Measurements from ENCODE around the gene GLRX5. TPM values are rescaled to one million over a fixed set of nuclear protein-coding genes. Genes with fewer than 3 reads are reported as not detected.

The GLRX5 gene
- total RNA-seq, 3 donors from 2014 or later = 37.3 to 45.1 (median 40.7) TPM

DNA sequence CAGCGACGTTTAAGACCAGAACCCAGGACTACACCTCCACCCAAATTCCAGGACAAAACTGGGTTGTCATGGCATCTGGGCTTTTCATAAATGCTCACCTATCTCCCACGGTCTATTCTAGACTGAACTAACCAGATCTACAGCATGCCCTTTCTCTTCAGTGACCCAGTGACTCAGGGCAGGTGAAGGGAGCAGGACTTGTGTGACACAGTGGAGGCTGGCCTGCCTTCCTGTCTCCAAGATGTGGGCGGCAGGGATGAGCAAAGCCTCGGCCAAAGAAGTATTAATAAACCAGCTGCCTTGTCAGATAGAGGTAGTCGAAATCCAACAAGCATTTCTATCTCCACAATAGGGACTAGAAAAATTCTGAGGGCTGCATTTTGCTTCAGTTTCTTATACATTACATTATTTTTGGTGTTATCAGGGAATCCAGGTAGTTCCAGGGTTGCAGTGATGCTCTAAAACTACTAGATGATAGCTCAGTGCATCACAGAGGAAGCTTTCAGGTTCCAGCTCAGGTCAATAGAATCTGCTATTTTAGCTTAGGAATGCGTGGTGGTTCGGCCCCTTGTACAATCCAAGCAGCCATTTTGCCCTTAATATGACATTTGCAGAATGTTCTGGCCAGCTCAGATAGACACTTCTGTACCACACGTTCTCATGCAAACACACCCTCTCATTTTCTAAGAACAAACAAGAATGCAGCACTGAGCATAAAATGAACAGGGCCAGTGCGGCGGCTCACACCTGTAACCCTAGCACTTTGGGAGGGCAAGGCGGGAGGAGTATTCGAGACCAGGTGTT lies 4.2 kb upstream of the GLRX5 start:
- H3K4me1 Mint-ChIP-seq (ENCODE audit: low read depth) = peaks cover 52% of the 10 kb centered on the region
- peaks cover 29% of the 10 kb centered on the region for H3K36me3 Mint-ChIP-seq (ENCODE audit: insufficient read depth)
- no peaks in the 10 kb centered on the region for H3K9me3 Mint-ChIP-seq
- H3K27me3 Mint-ChIP-seq (ENCODE audit: low read depth) = no peaks in the 10 kb centered on the region
- ATAC-seq = no peak
- H3K4me3 Mint-ChIP-seq = no peak overlapping the region
- no peak for DNase-seq

DNA sequence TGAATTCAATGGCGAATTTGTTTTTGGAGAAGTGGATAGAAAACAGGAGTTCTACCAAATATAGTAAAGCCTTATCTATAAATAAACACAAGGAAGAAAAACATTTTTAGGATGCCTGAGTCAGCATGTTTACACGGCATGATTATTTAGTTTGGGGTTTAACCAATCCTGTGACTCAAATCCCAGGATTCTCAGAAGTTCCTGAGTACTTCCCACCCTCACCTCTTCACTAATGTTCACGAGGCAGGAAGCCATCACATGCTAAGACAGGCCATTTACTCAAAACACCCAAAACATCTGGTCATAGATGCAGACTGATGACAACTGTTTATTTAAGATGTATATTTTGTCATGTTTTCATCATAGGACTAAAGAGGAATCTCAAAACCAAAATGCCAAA lies 3.4 kb upstream of the GLRX5 start:
- H3K4me1 Mint-ChIP-seq (ENCODE audit: low read depth) = peaks cover 53% of the 10 kb centered on the region
- H3K36me3 Mint-ChIP-seq (ENCODE audit: insufficient read depth) = peaks cover 29% of the 10 kb centered on the region
- no peak for ATAC-seq
- no peak overlapping the region for H3K4me3 Mint-ChIP-seq
- H3K9me3 Mint-ChIP-seq = no peaks in the 10 kb centered on the region
- no peaks in the 10 kb centered on the region for H3K27me3 Mint-ChIP-seq (ENCODE audit: low read depth)
- DNase-seq = no peak

- Mint-ChIP-seq H3K4me1 (ENCODE audit: low read depth) (peaks cover 54% of the 10 kb centered on the region), H3K9me3 (no peaks in the 10 kb centered on the region), H3K27me3 (ENCODE audit: low read depth) (no peaks in the 10 kb centered on the region)
Measured at GRCh38 chr14:95531969-95532368, 2.9 kb upstream of the GLRX5 start.

GRCh38 chr14:95533391-95533821 lies 1.4 kb upstream of the GLRX5 start:
- no peaks in the 10 kb centered on the region for H3K27me3 Mint-ChIP-seq (ENCODE audit: low read depth)
- DNase-seq (no peak), ATAC-seq (no peak)

More at GRCh38 chr14:95531969-95532368, 2.9 kb upstream of the GLRX5 start:
- Mint-ChIP-seq H3K4me3 (peak overlapping the region; percentile 97), H3K36me3 (ENCODE audit: insufficient read depth) (peaks cover 29% of the 10 kb centered on the region)
- ATAC-seq = no peak
- DNase-seq = no peak

GRCh38 chr14:95533822-95534221 lies 1.0 kb upstream of the GLRX5 start:
- Mint-ChIP-seq H3K9me3 (no peaks in the 10 kb centered on the region), H3K4me3 (peak overlapping the region; percentile 97), H3K4me1 (ENCODE audit: low read depth) (peaks cover 59% of the 10 kb centered on the region), H3K27me3 (ENCODE audit: low read depth) (no peaks in the 10 kb centered on the region), H3K36me3 (ENCODE audit: insufficient read depth) (peaks cover 29% of the 10 kb centered on the region)
- DNase-seq (no peak), ATAC-seq (no peak)

More at GRCh38 chr14:95533391-95533821, 1.4 kb upstream of the GLRX5 start:
- Mint-ChIP-seq H3K36me3 (ENCODE audit: insufficient read depth) (peaks cover 29% of the 10 kb centered on the region), H3K4me3 (peak overlapping the region; percentile 97), H3K9me3 (no peaks in the 10 kb centered on the region), H3K4me1 (ENCODE audit: low read depth) (peaks cover 58% of the 10 kb centered on the region)

DNA sequence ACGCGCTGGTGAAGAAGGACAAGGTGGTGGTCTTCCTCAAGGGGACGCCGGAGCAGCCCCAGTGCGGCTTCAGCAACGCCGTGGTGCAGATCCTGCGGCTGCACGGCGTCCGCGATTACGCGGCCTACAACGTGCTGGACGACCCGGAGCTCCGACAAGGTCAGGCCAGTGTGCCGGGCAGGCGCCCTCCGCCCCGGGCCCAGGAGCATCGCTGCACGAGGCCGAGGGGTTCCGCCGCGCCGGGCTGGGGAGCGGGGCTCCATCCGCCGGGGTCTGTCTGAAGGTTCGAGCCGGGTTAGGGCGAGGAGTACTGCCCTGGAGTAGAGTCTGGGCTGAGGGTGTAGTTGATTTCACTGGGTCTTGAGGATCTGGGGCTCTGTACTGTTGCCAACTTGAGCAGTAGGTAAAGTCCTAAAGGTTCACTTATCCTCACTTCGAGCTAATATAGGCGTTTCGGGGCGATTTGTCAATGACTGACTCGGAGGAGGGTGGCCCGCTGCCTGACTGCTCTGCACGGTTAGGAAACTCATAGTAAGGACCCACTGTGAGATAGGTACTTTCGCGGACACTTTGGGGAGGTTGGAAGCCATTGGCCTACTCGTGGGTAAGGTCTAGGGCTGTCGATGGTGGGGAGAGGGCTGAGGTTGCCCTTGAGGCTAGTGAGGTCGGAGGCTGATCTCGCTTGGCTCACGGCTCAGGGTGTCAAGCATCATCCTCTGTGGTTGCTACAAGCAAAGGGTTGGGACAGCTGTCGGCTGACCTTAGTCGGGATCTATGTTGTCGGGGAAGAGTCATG lies 574 bp downstream of the GLRX5 start:
- peak in 1 of 2 donors; percentile 0 for ATAC-seq
- Mint-ChIP-seq H3K9me3 (no peaks in the 10 kb centered on the region), H3K4me3 (peak overlapping the region; percentile 97)

GRCh38 chr14:95536036-95536593 lies 1.3 kb downstream of the GLRX5 start:
- Mint-ChIP-seq H3K36me3 (ENCODE audit: insufficient read depth) (peaks cover 22% of the 10 kb centered on the region), H3K9me3 (no peaks in the 10 kb centered on the region), H3K27me3 (ENCODE audit: low read depth) (no peaks in the 10 kb centered on the region), H3K4me1 (ENCODE audit: low read depth) (peaks cover 54% of the 10 kb centered on the region), H3K4me3 (peak overlapping the region; percentile 97)
- no peak for ATAC-seq
- no peak for DNase-seq

More for the DNA sequence above, 574 bp downstream of the GLRX5 start:
- Mint-ChIP-seq H3K36me3 (ENCODE audit: insufficient read depth) (peaks cover 25% of the 10 kb centered on the region), H3K4me1 (ENCODE audit: low read depth) (peaks cover 55% of the 10 kb centered on the region), H3K27me3 (ENCODE audit: low read depth) (no peaks in the 10 kb centered on the region)
- DNase-seq = no peak

DNA sequence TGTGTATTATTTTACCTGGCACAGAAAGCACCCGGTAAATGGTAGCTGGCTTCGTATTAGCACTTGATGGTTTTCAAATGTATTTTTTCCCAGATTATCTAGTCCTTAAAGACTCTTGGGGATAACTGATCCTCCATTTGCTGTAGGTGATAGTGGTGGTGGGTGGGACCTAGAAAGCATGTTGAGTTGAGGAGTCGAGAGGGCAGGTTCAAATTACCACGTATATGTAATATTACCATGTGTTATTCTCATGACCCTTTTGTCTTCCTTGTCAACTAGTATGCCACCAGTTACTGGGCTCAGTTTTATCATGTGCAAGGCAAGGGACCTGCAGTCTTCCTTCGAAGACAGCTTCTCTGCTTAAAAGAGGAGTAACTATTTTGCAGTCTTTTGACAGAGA lies 1.8 kb downstream of the GLRX5 start:
- peaks cover 20% of the 10 kb centered on the region for H3K36me3 Mint-ChIP-seq (ENCODE audit: insufficient read depth)
- ATAC-seq (no peak), DNase-seq (no peak)
- H3K4me1 Mint-ChIP-seq (ENCODE audit: low read depth) = peaks cover 50% of the 10 kb centered on the region
- H3K4me3 Mint-ChIP-seq = peak overlapping the region; percentile 97
- H3K9me3 Mint-ChIP-seq = no peaks in the 10 kb centered on the region
- H3K27me3 Mint-ChIP-seq (ENCODE audit: low read depth) = no peaks in the 10 kb centered on the region

- H3K27me3 Mint-ChIP-seq (ENCODE audit: low read depth) = no peaks in the 10 kb centered on the region
- H3K36me3 Mint-ChIP-seq (ENCODE audit: insufficient read depth) = peaks cover 14% of the 10 kb centered on the region
- no peak for ATAC-seq
- peak overlapping the region; percentile 97 for H3K4me3 Mint-ChIP-seq
- peaks cover 43% of the 10 kb centered on the region for H3K4me1 Mint-ChIP-seq (ENCODE audit: low read depth)
- no peak for DNase-seq
- no peaks in the 10 kb centered on the region for H3K9me3 Mint-ChIP-seq
Measured at GRCh38 chr14:95537298-95538089, 2.6 kb downstream of the GLRX5 start.

- H3K4me1 Mint-ChIP-seq (ENCODE audit: low read depth) = peaks cover 37% of the 10 kb centered on the region
- peaks cover 5% of the 10 kb centered on the region for H3K36me3 Mint-ChIP-seq (ENCODE audit: insufficient read depth)
- no peaks in the 10 kb centered on the region for H3K9me3 Mint-ChIP-seq
- ATAC-seq (no peak), DNase-seq (no peak)
- H3K27me3 Mint-ChIP-seq (ENCODE audit: low read depth) = no peaks in the 10 kb centered on the region
- H3K4me3 Mint-ChIP-seq = no peak overlapping the region
Measured at GRCh38 chr14:95538801-95539509, 4.1 kb downstream of the GLRX5 start.

DNA sequence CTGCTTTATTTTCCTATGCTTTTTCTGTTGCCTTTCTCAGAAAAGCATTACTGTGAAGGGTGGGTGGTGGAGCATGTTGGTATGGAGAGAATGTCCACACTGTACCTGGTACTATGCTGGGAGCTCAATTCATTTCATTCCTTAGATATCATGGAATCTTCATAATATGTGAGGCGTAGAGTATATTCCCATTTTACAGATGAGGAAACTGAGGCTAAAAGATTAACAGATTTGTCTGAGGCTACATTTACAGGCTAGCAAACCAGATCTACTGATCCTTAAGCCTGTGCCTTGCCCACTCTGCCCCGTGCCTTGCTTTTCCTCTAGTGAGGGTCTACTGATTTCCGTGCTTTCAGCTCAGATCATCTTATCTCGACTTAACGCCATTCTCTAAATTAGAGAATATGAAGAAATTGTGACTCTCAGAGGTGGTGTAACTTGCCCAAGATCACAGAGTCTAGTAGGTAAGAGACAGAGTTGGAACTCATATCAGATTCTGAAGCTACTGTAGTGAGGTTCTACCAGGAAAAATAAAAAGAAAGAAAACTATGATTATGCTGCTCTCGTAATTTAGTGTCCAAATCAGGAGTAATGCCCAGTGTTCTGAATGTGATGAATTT lies 5.5 kb downstream of the GLRX5 start:
- peaks cover 37% of the 10 kb centered on the region for H3K4me1 Mint-ChIP-seq (ENCODE audit: low read depth)
- H3K4me3 Mint-ChIP-seq = no peak overlapping the region
- DNase-seq (no peak), ATAC-seq (no peak)
- peaks cover 6% of the 10 kb centered on the region for H3K36me3 Mint-ChIP-seq (ENCODE audit: insufficient read depth)
- H3K27me3 Mint-ChIP-seq (ENCODE audit: low read depth) = no peaks in the 10 kb centered on the region
- H3K9me3 Mint-ChIP-seq = no peaks in the 10 kb centered on the region

DNA sequence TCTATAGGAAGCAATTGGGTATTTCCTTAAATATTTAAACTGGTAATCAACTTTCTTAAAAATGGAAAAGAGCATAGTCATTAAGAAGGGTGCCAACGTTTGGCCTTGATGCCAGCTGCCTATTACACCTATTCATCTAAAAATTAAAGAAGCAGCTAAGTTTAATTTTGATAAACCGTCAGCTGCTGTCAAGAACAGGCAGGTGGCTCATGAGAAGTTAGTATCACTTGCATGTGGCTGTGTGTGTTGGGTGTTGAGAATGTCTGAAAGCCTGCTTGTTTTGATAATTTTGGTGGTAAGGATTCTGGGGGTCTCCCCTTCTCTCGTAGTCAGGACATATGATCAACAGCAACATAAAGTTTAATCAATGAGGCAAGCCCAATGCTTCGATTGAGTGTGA lies 6.5 kb downstream of the GLRX5 start:
- no peak for ATAC-seq
- Mint-ChIP-seq H3K9me3 (no peaks in the 10 kb centered on the region), H3K36me3 (ENCODE audit: insufficient read depth) (peaks cover 4% of the 10 kb centered on the region)

More for the DNA sequence above, 6.5 kb downstream of the GLRX5 start:
- Mint-ChIP-seq H3K4me1 (ENCODE audit: low read depth) (peaks cover 33% of the 10 kb centered on the region), H3K27me3 (ENCODE audit: low read depth) (no peaks in the 10 kb centered on the region), H3K4me3 (no peak overlapping the region)
- DNase-seq = no peak

Measured in activated T-cell treated with anti-CD3 and anti-CD28 coated beads, Interleukin-2, amount 50 U/mL, for 4 hours (primary cell).